Inferior parietal cortex (tissue), 1 donor: ENCODE measurements around the gene TUBD1.
"Not testable (repeated sequence)": the region's sequence is repeated elsewhere in the genome, so short reads cannot be mapped to it uniquely, and the experiment has no call there.

Source experiments
- DNase-seq: peaks from one replicate; pipeline ENCODE4 v3.0.0-alpha.2; 2016; ENCODE audit errors: extremely low spot score

TUBD1 gene

DNA sequence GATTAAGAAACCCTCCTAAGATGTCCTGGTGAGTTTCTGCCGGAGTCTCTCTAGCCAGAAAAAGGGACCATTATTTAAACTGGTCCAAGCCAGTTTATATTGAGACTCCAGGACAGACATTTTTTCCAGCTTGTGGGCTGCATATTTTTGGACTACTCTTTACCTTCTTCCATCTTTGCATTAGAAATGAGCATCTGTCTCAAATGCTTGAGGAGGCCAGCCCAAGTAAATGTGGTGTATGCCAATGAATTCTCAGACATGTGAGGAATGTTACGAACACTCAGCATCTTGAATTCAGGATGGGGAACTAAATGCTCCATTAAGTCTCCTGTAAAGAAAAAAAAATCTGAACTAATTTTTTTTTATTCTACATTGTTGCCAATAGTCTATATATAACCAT lies 18.4 kb downstream of the TUBD1 start:
- no peak for DNase-seq

DNA sequence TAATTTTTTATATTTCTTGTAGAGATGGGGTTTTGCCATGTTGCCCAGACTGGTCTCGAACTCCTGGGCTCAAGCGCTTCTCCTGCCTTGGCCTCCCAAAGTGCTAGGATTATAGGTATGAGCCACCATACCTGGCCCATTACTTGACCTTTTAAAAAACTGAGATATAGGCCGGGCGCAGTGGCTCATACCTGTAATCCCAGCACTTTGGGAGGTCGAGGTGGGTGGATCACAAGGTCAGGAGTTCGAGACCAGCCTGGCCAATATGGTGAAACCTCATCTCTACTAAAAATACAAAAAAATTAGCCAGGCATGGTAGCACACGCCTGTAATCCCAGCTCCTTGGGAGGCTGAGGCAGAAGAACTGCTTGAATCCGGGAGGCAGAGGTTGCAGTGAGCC lies 19.3 kb downstream of the TUBD1 start:
- DNase-seq: not testable (repeated sequence)

DNA sequence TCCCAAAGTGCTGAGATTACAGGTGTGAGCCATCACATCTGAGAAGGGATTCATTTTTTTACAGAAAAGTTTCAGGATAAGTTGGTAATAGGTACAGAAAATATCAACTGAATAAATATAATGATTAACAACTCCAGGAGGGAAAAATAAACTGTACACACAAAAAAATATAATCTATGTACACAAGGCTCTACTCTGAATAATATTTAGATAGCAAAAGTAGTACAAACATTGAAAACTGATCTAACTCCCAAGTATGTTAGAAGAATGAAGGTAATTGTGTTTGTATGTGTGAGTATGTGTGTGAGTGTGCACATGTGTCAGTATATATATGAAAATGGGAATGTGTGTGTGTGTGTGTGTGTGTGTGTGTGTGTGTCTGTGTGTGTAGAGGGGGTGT lies 20.4 kb downstream of the TUBD1 start:
- no peak for DNase-seq

DNA sequence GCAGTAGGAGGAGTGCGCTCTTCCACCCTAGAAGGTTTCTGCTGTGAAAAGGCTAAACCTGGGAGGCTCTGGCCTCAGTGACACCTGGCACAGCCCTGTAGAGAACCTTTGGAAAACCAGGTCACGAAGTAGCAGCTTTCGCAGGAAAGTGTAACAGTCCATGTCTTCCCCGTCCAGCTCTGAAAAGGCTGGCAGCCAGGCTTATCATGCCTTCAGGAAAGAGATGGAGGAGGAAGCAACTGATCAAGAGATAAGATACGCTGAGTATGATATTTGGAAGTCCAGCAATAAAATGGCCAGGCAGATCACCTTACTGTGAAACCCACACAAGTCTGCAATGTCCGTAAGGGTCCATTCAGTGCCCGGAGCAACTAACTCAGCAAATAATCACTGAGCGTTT lies 22.3 kb downstream of the TUBD1 start:
- no peak for DNase-seq

DNA sequence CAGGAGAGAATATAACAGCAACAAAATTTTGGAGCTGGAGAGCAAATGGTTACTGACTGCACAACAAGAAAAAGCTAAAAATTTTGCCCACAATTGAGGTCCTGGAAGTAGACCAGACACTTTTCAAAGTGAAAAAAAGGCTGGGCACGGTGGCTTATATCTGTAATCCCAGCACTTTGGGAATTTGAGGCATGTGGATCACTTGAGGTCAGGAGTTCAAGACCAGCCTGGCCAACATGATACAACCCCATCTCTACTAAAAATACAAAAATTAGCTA lies 22.9 kb downstream of the TUBD1 start:
- DNase-seq: no peak

DNA sequence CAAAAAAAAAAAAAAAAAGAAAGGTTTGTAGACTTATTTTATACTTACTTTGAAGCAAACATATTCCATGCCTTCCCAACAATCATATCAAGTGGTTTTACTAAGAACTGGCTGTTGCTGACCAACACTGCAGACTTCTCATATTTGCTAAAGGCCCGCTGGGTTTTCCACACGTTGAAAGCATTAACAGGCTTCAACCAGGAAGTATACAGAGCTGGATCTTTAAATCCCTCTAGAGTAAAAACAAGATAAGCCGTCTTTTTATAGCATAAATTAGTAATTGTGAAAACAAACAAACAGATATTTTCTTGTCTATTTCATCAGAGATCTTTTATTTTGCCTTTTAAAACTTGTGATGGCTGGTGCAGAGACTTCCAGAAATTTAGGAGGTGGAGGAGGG lies 29.1 kb downstream of the TUBD1 start:
- DNase-seq: no peak

DNA sequence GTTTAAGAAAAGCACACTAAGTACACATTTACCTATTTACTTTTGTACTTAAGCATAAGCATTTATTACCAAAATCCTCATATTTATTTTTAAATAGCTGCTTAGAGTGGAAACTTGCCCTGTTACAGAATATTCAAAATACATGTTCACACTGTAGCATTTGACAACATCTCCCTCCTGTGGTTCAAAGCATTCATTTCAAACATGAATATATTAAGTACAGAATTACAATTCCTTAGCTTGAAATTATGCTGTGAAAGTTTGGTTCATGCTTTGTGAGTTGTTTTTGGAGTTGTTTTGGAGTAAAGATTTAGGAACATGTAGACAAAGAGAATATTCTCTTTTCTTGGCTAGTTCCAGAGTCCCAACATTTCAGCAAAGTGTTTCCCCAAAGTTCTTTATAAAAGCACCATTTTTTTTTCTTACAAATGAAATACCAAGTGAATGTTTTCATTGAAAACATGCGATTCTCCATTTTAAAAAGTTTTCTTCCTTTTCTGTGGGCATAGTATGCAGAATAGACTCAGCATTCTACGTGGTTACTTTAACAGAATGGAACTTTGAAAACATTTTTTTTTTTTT lies 33.2 kb downstream of the TUBD1 start:
- DNase-seq: peak; percentile 58

DNA sequence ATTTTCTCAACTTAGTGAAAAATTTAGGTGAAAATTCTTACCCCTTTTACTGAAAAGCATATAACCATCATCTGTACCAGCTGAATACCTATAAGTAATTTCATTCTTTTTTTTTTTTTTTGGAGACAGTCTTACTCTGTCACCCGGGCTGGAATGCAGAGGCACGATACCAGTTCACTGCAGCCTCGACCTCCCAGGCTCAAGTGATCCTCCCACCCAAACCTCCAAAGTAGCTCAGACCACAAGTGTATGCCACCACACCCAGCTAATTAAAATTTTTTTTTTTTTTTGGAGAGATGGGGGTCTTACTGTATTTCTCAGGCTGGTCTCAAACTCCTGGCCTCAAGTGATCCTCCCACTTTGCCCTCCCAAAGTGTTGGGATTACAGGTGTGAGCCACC lies 33.8 kb downstream of the TUBD1 start:
- no peak for DNase-seq

DNA sequence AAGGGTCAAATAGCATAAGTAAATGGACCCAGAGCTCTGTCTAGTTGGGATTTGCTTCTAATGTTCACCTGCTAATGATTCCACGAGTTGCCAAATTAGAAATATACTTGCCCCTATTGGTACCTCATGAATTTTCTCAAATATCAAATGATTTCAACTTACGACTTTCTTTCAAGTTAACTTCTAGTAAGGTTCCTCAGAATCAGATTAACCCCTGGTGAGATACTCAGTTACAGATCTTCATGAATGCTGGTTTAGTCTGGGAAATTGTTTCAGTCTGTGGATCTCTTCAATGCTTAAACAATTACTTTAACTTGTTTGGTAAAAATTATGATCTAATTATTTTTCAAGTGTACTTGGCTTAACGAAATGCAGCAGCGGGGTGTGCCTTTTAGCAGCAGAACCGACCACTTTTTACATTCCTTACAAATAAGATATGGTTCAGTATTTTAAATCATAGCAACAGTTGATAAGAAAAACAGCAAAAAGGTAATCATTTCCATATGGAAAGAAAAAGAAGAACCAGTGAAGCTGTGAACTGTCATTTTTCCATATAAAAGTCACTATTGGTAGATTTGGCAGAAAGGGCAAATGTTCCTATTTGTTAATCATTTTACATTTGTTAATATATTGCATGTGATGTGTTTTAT lies 34.5 kb downstream of the TUBD1 start:
- no peak for DNase-seq

DNA sequence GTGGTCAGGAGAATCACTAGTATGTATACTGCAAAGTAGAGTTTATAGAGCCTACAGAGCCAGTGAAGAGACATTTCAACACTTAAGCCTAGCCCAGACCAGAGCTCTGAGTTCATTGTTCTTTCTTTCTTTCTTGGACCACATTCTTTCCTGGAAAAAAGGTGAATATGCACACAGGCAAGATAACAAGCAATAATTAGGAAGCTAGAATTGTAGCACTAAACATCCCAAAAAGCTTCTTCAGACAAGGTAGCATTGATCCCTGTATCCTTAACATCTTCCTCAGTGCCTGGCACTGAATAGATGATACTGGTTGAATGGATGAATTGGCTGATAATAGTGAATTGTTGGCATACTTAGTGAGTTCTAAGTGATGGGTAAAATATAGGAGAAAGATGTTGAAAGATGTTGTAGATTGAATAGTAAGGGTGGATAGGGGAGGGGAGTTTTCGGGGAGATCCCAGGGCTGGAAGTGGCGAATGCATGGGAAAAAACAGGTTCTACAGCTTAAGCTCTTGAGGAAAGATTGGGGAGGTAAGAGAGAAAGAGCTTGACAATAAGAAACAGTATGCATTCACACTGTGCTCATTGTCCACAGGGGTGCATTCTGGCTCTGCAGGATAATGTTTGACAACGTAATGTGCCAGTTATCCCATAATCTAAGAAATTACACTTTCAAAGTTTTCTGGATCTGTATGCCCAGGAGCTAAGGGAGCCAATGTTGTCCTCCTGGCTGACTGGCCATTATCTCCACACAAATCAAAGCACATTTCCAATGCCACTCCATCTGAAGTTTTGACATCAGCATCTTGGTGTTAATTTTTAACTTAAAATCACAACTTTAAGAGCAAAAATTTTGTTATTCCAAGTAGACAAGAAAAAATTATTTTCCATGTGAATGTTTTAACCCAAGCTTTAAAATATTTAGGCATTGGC lies 35.6 kb downstream of the TUBD1 start:
- DNase-seq: no peak

DNA sequence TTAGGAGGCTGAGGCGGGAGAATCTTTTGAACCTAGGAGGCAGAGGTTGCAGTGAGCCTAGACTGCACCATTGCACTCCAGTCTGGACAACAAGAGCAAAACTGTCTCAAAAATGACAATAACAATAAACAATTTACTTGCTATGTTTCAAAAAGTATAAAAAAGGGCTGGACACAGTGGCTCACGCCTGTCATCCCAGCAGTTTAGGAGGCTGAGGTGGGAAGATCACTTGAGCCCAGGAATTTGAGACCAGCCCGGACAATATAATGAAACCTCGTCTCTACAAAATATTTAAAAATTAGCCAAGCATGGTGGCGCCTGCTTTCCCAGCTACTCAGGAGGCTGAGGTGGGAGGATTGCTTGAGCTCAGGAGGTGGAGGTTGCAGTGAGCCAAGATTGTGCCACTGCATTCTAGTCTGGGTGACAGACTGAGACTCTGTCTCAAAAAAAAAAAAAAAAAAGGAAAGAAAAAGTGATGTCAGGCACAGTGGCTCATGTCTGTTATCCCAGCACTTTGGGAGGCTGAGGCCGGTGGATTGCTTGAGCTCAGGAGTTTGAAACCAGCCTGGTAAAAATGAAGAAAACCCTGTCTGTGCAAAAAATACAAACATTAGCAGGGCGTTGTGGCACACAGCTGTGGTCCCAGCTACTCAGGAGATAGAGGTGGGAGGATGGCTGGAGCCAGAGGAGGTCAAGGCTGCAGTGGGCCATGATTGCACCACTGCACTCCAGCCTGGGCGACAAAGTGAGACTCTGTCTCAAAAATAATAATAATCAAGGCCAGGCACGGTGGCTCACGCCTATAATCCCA lies 38.6 kb downstream of the TUBD1 start:
- not testable (repeated sequence) for DNase-seq

DNA sequence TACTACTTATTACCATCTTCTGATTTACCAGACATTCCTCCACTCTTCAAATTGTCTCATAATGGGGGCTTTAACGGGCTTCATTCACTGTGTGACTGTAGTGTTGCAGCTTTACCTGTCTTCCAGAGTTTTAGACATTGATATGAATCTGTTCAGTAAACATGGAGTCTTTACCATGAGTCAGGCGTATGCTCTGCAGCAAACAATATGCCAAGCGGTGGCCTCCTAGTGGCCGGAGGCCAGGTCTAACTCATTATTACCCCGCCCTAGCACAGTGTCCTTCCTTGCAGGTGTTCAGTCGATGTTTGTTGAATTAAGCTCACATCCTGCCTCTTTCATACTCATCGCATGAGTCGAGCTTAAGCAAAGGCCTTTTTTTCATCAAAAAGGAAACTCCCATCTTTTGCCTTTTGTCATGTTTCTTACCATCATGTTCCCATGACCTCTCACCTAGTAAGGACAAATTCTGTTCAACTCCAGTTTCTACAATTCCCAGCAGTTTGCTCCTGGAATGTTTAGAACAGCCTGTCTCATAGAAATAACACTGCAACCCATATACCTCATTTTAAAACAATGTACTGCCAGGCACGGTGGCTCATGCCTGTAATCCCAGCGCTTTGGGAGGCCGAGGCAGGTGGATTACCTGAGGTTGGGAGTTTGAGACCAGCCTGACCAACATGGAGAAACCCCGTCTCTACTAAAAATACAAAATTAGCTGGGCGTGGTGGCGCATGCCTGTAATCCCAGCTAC lies 39.4 kb downstream of the TUBD1 start:
- DNase-seq: no peak

DNA sequence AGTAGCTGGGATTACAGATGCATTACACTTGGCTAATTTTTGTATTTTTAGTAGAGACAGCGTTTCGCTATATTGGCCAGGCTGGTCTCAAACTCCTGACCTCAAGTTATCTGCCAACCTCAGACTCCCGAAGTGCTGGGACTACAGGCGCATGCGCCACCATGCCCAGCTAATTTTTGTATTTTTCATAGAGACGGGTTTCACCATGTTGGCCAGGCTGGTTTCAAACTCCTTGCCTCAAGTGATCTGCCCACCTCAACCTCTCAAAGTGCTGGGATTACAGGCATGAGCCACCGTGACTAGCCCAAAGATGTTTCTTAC lies 39.9 kb downstream of the TUBD1 start:
- DNase-seq: not testable (repeated sequence)

DNA sequence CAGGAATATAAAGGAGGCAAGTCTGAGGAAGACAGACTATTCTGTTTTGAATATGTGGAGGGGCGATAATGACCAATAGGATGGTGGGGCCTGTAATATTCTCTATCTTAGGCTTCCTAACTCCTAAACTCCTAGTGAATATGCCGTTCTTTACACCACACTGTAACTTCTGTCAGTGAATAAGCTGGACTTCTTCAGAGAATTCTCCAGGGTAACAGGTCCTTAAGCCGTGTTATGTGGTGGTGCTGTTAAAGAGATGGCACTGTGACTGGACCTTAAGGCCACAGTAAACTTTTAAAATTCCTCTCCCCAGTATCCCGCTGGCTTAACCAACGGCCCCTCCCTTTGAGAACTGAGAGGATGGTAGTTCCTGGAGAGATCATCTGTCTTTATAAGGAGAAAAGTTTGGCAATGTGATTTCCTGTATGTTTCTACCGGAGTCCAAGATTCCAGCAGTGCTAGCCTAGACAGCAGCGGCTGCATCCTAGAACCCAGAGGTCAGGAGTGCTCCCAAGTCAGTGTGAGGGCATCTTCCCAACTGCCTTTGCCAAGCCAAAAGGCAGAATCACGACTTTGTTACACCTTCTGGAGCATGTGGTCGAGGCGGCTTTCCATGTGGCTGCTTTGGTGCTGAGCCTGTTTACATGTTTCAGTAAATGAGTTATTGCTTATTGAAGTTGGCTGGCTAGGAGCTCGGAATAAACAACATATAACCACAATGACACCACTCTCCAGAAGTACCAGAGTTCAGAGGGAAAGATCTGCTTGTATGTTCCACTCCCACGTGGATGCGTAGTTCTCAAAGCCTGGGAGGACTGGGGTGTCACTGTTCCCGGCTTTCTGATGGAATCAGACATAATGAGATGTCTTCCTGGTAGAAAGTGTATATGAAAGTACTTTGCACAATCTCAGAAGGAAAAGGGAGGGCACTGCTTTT lies 41.0 kb downstream of the TUBD1 start:
- no peak for DNase-seq

DNA sequence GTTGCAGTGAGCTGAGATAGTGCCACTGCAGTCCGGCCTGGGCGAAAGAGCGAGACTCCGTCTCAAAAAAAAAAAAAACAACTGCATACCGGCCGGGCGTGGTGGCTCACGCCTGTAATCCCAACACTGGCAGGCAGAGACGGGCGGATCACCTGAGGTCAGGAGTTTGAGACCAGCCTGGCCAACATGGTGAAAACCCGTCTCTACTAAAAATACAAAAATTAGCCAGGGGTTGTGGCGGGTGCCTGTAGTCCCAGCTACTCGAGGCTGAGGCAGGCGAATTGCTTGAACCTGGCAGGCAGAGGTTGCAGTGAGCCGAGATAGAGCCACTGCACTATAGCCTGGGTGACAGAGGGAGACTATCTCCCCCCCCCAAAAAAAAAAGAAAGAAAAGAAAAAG lies 42.4 kb downstream of the TUBD1 start:
- not testable (repeated sequence) for DNase-seq

DNA sequence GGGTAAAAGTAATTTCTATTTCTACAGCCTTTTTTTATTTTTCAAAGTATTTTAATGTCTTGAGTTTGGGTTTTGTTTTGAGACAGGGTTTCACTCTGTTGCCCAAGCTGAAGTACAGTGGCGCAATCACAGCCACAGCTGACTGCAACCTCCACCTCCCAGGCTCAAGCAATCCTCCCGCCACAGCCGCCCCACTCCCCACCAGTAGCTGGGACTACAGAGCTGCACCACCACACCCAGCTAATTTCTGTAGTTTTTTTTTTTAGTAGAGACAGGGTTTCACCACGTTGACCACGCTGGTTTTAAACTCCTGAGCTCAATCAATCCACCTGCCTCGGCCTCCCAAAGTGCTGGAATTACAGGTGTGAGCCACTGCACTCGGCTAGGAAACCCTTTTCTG lies 44.0 kb downstream of the TUBD1 start:
- no peak for DNase-seq

DNA sequence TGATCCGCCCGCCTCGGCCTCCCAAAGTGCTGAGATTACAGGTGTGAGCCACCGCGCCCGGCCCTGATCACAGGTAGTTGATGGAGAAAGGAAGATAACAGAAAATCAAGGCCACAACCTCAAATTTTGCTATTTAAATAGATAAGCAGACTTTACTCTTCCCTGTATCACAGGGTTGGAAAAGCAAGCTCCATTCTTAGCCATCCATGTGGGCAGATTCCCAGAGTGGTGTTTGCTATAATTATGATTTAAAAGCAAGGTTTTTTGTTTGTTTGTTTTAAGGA lies 44.4 kb downstream of the TUBD1 start:
- no peak for DNase-seq

DNA sequence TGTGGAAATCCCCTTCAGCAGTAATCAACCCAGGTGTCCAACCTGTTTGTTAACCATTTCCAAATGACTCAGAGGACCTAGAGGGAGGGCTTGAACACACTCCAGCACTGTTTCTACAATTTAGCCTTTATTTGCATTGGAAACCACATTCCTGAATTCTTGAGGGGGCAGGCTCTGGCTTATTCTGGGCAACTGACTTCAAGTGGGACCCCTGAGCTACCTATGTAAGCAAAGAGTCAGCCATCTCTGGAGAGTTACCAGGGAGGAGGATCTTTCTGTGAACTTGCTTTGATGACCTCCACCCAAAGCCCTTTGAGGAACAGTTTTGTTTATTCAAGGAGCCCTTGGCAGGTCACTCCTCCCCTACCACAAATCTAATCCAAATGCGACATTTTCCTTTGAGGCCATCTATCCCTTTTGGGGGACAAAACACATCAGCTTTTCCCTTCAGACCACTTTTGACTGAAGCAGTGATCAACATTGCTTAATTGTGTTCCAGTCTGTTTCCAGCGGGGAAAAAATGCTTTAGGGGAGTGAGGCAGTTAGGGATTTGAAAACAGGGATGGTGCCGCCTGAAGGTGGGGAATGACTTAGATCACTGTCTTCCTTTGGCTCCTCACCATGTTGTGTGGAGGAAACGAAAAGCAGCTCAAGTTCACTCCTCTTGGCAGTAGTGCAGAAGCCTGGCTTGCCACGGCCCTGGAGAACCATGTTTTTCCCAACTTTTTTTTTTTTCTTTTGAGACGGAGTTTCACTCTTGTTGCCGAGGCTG lies 46.2 kb downstream of the TUBD1 start:
- peak; percentile 15 for DNase-seq

DNA sequence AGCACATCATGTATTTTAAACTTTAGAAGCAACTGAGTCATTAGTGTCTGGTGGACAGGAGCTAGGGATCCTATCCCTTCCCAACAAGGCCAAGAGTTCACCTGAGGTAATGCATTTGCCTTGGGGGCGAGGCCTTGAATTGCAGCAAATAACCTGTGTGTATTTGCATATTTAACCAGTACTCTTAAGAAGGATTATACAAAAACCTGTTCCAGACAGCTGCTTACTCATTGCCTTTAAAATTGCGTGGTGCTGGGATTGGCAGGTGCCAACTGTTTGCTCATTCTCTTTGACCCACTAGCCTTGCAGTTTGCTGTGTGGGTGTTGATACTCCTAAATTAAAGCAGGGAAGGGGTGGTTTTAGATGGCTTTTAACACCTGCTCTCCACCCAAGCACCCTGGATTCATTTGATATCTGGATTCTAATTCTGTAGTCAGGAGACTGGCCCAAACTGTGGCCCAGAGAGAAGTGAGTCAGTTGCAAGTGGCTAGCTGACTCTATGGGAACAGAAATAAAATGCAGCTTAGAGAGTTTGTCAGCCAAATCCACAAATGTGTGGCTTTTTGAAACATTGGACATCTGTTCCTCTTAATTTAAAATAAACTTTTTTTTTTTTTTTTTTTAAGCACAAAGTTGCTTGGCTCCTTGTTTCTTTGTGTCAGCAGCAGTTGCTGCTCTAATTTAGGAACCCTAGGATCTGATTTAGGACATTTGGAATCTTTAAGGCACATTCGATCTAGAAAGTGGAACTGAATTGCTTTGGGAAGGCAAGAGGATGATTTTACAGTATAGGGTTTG lies 46.9 kb downstream of the TUBD1 start:
- peak; percentile 62 for DNase-seq
